IMR-90 (cell line): ENCODE data around the gene MTERF1. TPM values are rescaled to one million over a fixed set of nuclear protein-coding genes. Genes with fewer than 3 reads are reported as not detected.

Source experiments
- ATAC-seq: fragments of 200-7000 bp; cut with Tn5 transposase; 2 replicates; pipeline ENCODE4 v1.9.1; 2020; ENCODE audit warnings: low read depth, mild to moderate bottlenecking, moderate library complexity
- BruUV-seq: library from RNA; stranded (reverse); fragments of 400-500 nt; replicated peaks from 2 replicates; lab custom pipeline; 2021; lab: Mats Ljungman, UMichigan
- CTCF ChIA-PET: fragments of 300-600 bp; formaldehyde crosslinking; extraction: SDS; loops from one replicate; lab custom pipeline; 2021; ENCODE audit warnings: antibody characterized with exemption; lab: Yijun Ruan, JAX
- POLR2A ChIA-PET: fragments of 300-600 bp; sonication (Branson Sonifier 250); formaldehyde crosslinking; loops from one replicate; lab custom pipeline; 2022; ENCODE audit warnings: antibody characterized with exemption; ENCODE audit not compliant: unreplicated experiment; lab: Charles Lee
- DNase-seq: peaks from one replicate; pipeline ENCODE4 v3.0.0; 2013
- H2AFZ ChIP-seq: replicated peaks from 2 replicates; pipeline ENCODE3; 2013; ENCODE audit warnings: low read length, mild to moderate bottlenecking; ENCODE audit not compliant: poor library complexity
- H2AK5ac ChIP-seq: 2 replicates; pipeline ENCODE4 v1.6.1; 2013; ENCODE audit warnings: low read depth, low read length, inconsistent platforms
- H2AK9ac ChIP-seq: replicated peaks from 2 replicates; pipeline ENCODE3; 2013; ENCODE audit warnings: mild to moderate bottlenecking, low read depth, low read length, moderate library complexity; ENCODE audit not compliant: poor library complexity
- H2BK120ac ChIP-seq: 2 replicates; pipeline ENCODE4 v1.6.1; 2013; ENCODE audit warnings: low read depth, low read length, inconsistent platforms
- H2BK15ac ChIP-seq: 3 replicates; pipeline ENCODE4 v1.6.1; 2013; ENCODE audit warnings: low read depth, low read length, inconsistent platforms
- H2BK20ac ChIP-seq: 2 replicates; pipeline ENCODE4 v1.6.1; 2013; ENCODE audit warnings: low read depth, mild to moderate bottlenecking, inconsistent platforms, low read length, moderate library complexity
- H2BK5ac ChIP-seq: 2 replicates; pipeline ENCODE4 v1.6.1; 2013; ENCODE audit warnings: mild to moderate bottlenecking, low read depth, low read length, inconsistent platforms; ENCODE audit not compliant: poor library complexity, severe bottlenecking
- H3K14ac ChIP-seq: replicated peaks from 2 replicates; pipeline ENCODE4 v1.6.1; 2013; ENCODE audit warnings: low read depth, low read length, inconsistent platforms
- H3K18ac ChIP-seq: 2 replicates; pipeline ENCODE4 v1.6.1; 2013; ENCODE audit warnings: low read depth, low read length, control low read depth
- H3K23ac ChIP-seq: 2 replicates; pipeline ENCODE4 v1.6.1; 2013; ENCODE audit warnings: low read depth, low read length, inconsistent platforms
- H3K27ac ChIP-seq: 2 replicates; pipeline ENCODE4 v1.5.1; 2013; ENCODE audit warnings: mild to moderate bottlenecking, control low read depth, low read length; ENCODE audit not compliant: insufficient read depth
- H3K27me3 ChIP-seq: 2 replicates; pipeline ENCODE4 v1.6.1; 2013; ENCODE audit warnings: low read length; ENCODE audit not compliant: control insufficient read depth, insufficient read depth
- H3K36me3 ChIP-seq: 2 replicates; pipeline ENCODE4 v1.6.1; 2013; ENCODE audit warnings: low read length, mixed read lengths; ENCODE audit not compliant: control insufficient read depth, insufficient read depth
- H3K4ac ChIP-seq: 2 replicates; pipeline ENCODE4 v1.6.1; 2013; ENCODE audit warnings: low read depth, low read length, inconsistent platforms
- H3K4me1 ChIP-seq: 2 replicates; pipeline ENCODE4 v1.6.1; 2013; ENCODE audit warnings: low read length, mixed read lengths; ENCODE audit not compliant: control insufficient read depth, insufficient read depth
- H3K4me2 ChIP-seq: 2 replicates; pipeline ENCODE4 v1.6.1; 2013; ENCODE audit warnings: low read depth, mild to moderate bottlenecking, control low read depth, low read length, moderate library complexity
- H3K4me3 ChIP-seq: 2 replicates; pipeline ENCODE4 v1.5.1; 2013; ENCODE audit warnings: low read depth, mild to moderate bottlenecking, control low read depth, low read length, moderate library complexity; ENCODE audit not compliant: insufficient read depth
- H3K56ac ChIP-seq: 2 replicates; pipeline ENCODE4 v1.6.1; 2013; ENCODE audit warnings: low read length, inconsistent platforms; ENCODE audit not compliant: insufficient read depth; ENCODE audit errors: extremely low read depth
- H3K79me1 ChIP-seq, 2 experiments: 2 replicates each; pipeline ENCODE4 v1.6.1; 2013; ENCODE audit warnings: low read length in 2 of 2, inconsistent platforms in 1 of 2, low read depth in 1 of 2
- H3K9ac ChIP-seq: 2 replicates; pipeline ENCODE4 v1.6.1; 2013; ENCODE audit warnings: low read depth, low read length, control low read depth
- H3K9me1 ChIP-seq: 2 replicates; pipeline ENCODE4 v1.6.1; 2013; ENCODE audit warnings: low read length, inconsistent platforms; ENCODE audit not compliant: insufficient read depth
- H3K9me3 ChIP-seq: 2 replicates; pipeline ENCODE4 v1.6.1; 2013; ENCODE audit warnings: low read length; ENCODE audit not compliant: control insufficient read depth, insufficient read depth
- H4K20me1 ChIP-seq: 2 replicates; pipeline ENCODE4 v1.6.1; 2013; ENCODE audit warnings: low read length, inconsistent platforms; ENCODE audit not compliant: insufficient read depth
- H4K5ac ChIP-seq: 2 replicates; pipeline ENCODE4 v1.6.1; 2013; ENCODE audit warnings: mild to moderate bottlenecking, low read depth, low read length, control low read depth
- H4K8ac ChIP-seq, 2 experiments: 2 replicates each; pipeline ENCODE4 v1.6.1; 2013; ENCODE audit warnings: low read depth in 2 of 2, low read length in 2 of 2, control low read depth in 1 of 2, inconsistent platforms in 1 of 2
- H4K91ac ChIP-seq: 2 replicates; pipeline ENCODE4 v1.6.1; 2013; ENCODE audit warnings: low read depth, low read length, inconsistent platforms; ENCODE audit not compliant: insufficient read depth
- BHLHE40 ChIP-seq: fragments of 150-350 bp; IDR thresholded peaks from 2 replicates; pipeline ENCODE4 v1.6.1; 2016; ENCODE audit warnings: mild to moderate bottlenecking, low read depth, low read length
- CEBPB ChIP-seq: IDR thresholded peaks from 2 replicates; pipeline ENCODE4 v1.6.1; 2012; ENCODE audit warnings: low read depth, low read length, improper control_type of control experiment
- CHD1 ChIP-seq: IDR thresholded peaks from 2 replicates; pipeline ENCODE4 v1.6.1; 2012; ENCODE audit warnings: low read depth, low read length, improper control_type of control experiment
- FOS ChIP-seq: fragments of 150-350 bp; IDR thresholded peaks from 2 replicates; pipeline ENCODE4 v1.6.1; 2016; ENCODE audit warnings: low read depth, low read length
- MAFK ChIP-seq: IDR thresholded peaks from 2 replicates; pipeline ENCODE4 v1.6.1; 2012; ENCODE audit warnings: low read depth, low read length, improper control_type of control experiment
- MAZ ChIP-seq: IDR thresholded peaks from 2 replicates; pipeline ENCODE4 v1.6.1; 2012; ENCODE audit warnings: low read depth, mild to moderate bottlenecking, low read length, improper control_type of control experiment, moderate library complexity, borderline replicate concordance
- MXI1 ChIP-seq: IDR thresholded peaks from 2 replicates; pipeline ENCODE4 v1.6.1; 2012; ENCODE audit warnings: low read depth, mild to moderate bottlenecking, low read length, moderate library complexity, borderline replicate concordance
- NFE2L2 ChIP-seq: fragments of 150-350 bp; IDR thresholded peaks from 2 replicates; pipeline ENCODE4 v1.6.1; 2016; ENCODE audit warnings: low read depth, mild to moderate bottlenecking, low read length
- POLR2A ChIP-seq: IDR thresholded peaks from 2 replicates; pipeline ENCODE4 v1.6.1; 2012; ENCODE audit warnings: mild to moderate bottlenecking, low read depth, low read length
- RAD21 ChIP-seq: IDR thresholded peaks from 2 replicates; pipeline ENCODE4 v1.6.1; 2012; ENCODE audit warnings: low read length, improper control_type of control experiment
- RCOR1 ChIP-seq: IDR thresholded peaks from 2 replicates; pipeline ENCODE4 v1.6.1; 2012; ENCODE audit warnings: mild to moderate bottlenecking, low read length, improper control_type of control experiment; ENCODE audit not compliant: insufficient replicate concordance
- RFX5 ChIP-seq: IDR thresholded peaks from 2 replicates; pipeline ENCODE4 v1.8.0; 2012; ENCODE audit warnings: low read depth, mild to moderate bottlenecking, low read length, moderate library complexity
- SMC3 ChIP-seq: fragments of 150-350 bp; IDR thresholded peaks from 2 replicates; pipeline ENCODE4 v1.6.1; 2016; ENCODE audit warnings: low read depth, mild to moderate bottlenecking, antibody characterized with exemption, low read length, moderate library complexity
- WGBS, 2 experiments: methylation state at CpG; one replicate each; pipeline versions ENCODE4 v1.1.5 to v1.1.7; 2013; ENCODE audit warnings: missing lambda C conversion rate in 2 of 2; ENCODE audit not compliant: insufficient read length in 1 of 2; ENCODE audit errors: extremely low coverage in 2 of 2; 5-methylcytosine and 5-hydroxymethylcytosine counted together
- dilution Hi-C: fragments of 300-500 bp; cut with HindIII; formaldehyde crosslinking; loops from one replicate; pipeline ENCODE4 v1.14.3; 2018; ENCODE audit warnings: low sequenced_read_pairs; ENCODE audit not compliant: unreplicated experiment
- in situ Hi-C: fragments of 300-500 bp; cut with MboI; formaldehyde crosslinking; loops from 3 replicates; pipeline ENCODE4 v1.14.3; 2019; ENCODE audit warnings: low sequenced_read_pairs, inconsistent platforms, mixed read lengths
- intact Hi-C: fragments of 100-400 bp; cut with micrococcal nuclease; formaldehyde crosslinking; loops from 2 replicates; pipeline ENCODE4 v1.10.0; 2022
- polyA plus RNA-seq, 3 experiments: library from polyadenylated mRNA; depleted of rRNA; stranded (reverse); fragments of >200 nt; gene quantifications; 2 replicates each; pipeline ENCODE4 v1.2.3, GENCODE V29; 2012; ENCODE audit warnings: low replicate concordance in 1 of 3
- total RNA-seq: library from RNA; depleted of rRNA; stranded (reverse); fragments of >200 nt; gene quantifications from 2 replicates; pipeline ENCODE4 v1.2.3, GENCODE V29; 2012
- TF ChIP-seq, protein P1 (sequence below): fragments of 150-350 bp; IDR thresholded peaks from 2 replicates; pipeline ENCODE4 v1.6.1; 2017; ENCODE audit warnings: mild to moderate bottlenecking, antibody characterized with exemption, low read length, low read depth
- TF ChIP-seq, protein P2 (sequence below): conservative IDR thresholded peaks from 2 replicates; pipeline ENCODE4 v1.5.1; 2012; ENCODE audit warnings: mild to moderate bottlenecking, low read depth, low read length, improper control_type of control experiment

MTERF1 gene
- total and polyA plus RNA-seq, 2 of the 4 experiments (the other 2 are of a cell fraction): 7.0 to 7.3 TPM

- no peak overlapping the region for H2AK5ac ChIP-seq
- no peak overlapping the region for H3K14ac ChIP-seq
- in situ Hi-C loops (no loop called here), intact Hi-C loops (loop anchor here (1.0 kb wide), 1 partner anchor 186 kb away; no protein-coding TSS in a partner anchor), dilution Hi-C loops (no loop called here)
- H3K4me3 ChIP-seq: no peak overlapping the region
- H3K4me1 ChIP-seq: no peaks in the 10 kb centered on the region; the same call in 1 of the 2 replicates
- no peak overlapping the region for H3K18ac ChIP-seq
- no peak overlapping the region for H2BK20ac ChIP-seq
- no peaks in the 10 kb centered on the region for H3K36me3 ChIP-seq
- 33% methylated on average over 1 of the region's 1 CpG; no CpG with 5 or more reads in 1 of the 2 experiments for WGBS, 2 experiments
- H3K56ac ChIP-seq: no peak overlapping the region
- BruUV-seq: no TSS peak
- H4K5ac ChIP-seq: no peak overlapping the region
- 0 out of 2 replicates have a peak, but pooled peaks cover 3% of the 10 kb centered on the region for H3K9me1 ChIP-seq
- H3K27me3 ChIP-seq: no peaks in the 10 kb centered on the region
- H3K79me1 ChIP-seq: no peaks in the 10 kb centered on the region
- no peak overlapping the region for H3K23ac ChIP-seq
- no peak overlapping the region for H4K91ac ChIP-seq
- DNase-seq (peak; percentile 31), ATAC-seq (peak; percentile 72)
- POLR2A ChIA-PET: interaction anchor here (0.6 kb wide), 1 partner anchor 33 kb away, joined by 4 read pairs; no protein-coding TSS in a partner anchor
- H3K9ac ChIP-seq: no peak overlapping the region
- CTCF ChIA-PET: interaction anchor here (0.7 to 1.2 kb wide), 2 partner anchors 14 to 350 kb away, joined by 3 to 4 read pairs; partner anchors contain the start of gene MTERF1
- no peak overlapping the region for H3K4ac ChIP-seq
- no peak overlapping the region for H2BK120ac ChIP-seq
- no peak overlapping the region for H2BK5ac ChIP-seq
- no peaks in the 10 kb centered on the region for H4K20me1 ChIP-seq
- no peak overlapping the region for H2BK15ac ChIP-seq
- H3K4me2 ChIP-seq: 0 out of 2 replicates have a peak overlapping the region, but pooled peaks have one; percentile 10
- H4K8ac ChIP-seq: no peak overlapping the region
- no peaks in the 10 kb centered on the region for H3K9me3 ChIP-seq
- no peak overlapping the region for H3K27ac ChIP-seq
- H2AFZ ChIP-seq: no peak overlapping the region
- H2AK9ac ChIP-seq: no peak overlapping the region
- no peak for TF ChIP-seq FOS
- no peak for TF ChIP-seq BHLHE40
- TF ChIP-seq RFX5: no peak
- TF ChIP-seq MAFK: no peak
- no peak for TF ChIP-seq MXI1
- no peak for TF ChIP-seq NFE2L2
- TF ChIP-seq RAD21: no peak
- TF ChIP-seq, protein P1, sequence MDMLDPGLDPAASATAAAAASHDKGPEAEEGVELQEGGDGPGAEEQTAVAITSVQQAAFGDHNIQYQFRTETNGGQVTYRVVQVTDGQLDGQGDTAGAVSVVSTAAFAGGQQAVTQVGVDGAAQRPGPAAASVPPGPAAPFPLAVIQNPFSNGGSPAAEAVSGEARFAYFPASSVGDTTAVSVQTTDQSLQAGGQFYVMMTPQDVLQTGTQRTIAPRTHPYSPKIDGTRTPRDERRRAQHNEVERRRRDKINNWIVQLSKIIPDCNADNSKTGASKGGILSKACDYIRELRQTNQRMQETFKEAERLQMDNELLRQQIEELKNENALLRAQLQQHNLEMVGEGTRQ: no peak
- TF ChIP-seq, protein P2, sequence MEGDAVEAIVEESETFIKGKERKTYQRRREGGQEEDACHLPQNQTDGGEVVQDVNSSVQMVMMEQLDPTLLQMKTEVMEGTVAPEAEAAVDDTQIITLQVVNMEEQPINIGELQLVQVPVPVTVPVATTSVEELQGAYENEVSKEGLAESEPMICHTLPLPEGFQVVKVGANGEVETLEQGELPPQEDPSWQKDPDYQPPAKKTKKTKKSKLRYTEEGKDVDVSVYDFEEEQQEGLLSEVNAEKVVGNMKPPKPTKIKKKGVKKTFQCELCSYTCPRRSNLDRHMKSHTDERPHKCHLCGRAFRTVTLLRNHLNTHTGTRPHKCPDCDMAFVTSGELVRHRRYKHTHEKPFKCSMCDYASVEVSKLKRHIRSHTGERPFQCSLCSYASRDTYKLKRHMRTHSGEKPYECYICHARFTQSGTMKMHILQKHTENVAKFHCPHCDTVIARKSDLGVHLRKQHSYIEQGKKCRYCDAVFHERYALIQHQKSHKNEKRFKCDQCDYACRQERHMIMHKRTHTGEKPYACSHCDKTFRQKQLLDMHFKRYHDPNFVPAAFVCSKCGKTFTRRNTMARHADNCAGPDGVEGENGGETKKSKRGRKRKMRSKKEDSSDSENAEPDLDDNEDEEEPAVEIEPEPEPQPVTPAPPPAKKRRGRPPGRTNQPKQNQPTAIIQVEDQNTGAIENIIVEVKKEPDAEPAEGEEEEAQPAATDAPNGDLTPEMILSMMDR: no peak
- no peak for TF ChIP-seq POLR2A
- no peak for TF ChIP-seq MAZ
- TF ChIP-seq SMC3: no peak
- TF ChIP-seq RCOR1: no peak
- TF ChIP-seq CHD1: no peak
- no peak for TF ChIP-seq CEBPB
Observed at GRCh38 chr7:91894781-91895480, 14.4 kb upstream of the MTERF1 start.
